GM12878 (cell line): ENCODE measurements around the gene CCDC177. TPM values are rescaled to one million over a fixed set of nuclear protein-coding genes. Genes with fewer than 3 reads are reported as not detected.
A peak's percentile ranks its signal among the peaks of the same experiment; 100 is the strongest.

Experiments used
- ATAC-seq: fragments of 200-7000 bp; cut with Tn5 transposase; 3 replicates; pipeline ENCODE4 v1.9.1; 2020; ENCODE audit warnings: mild to moderate bottlenecking, moderate library complexity
- BruUV-seq: library from RNA; stranded (reverse); fragments of 400-500 nt; replicated peaks from 2 replicates; lab custom pipeline; 2021; lab: Mats Ljungman, UMichigan
- CTCF ChIA-PET: fragments of 300-600 bp; sonication (Branson Sonifier 250); formaldehyde crosslinking; extraction: SDS; loops from one replicate; lab custom pipeline; 2021; ENCODE audit warnings: inconsistent platforms; lab: Yijun Ruan, JAX
- POLR2A ChIA-PET: fragments of 350-600 bp; formaldehyde crosslinking; extraction: SDS; loops from one replicate; lab custom pipeline; 2021; ENCODE audit warnings: inconsistent platforms; lab: Charles Lee
- RAD21 ChIA-PET: fragments of 300-600 bp; sonication (Branson Sonifier 250); formaldehyde crosslinking; loops from one replicate; lab custom pipeline; 2023; ENCODE audit warnings: antibody characterized with exemption; ENCODE audit not compliant: unreplicated experiment; lab: Charles Lee
- SMC1A ChIA-PET: fragments of 300-600 bp; sonication (Branson Sonifier 250); formaldehyde crosslinking; loops from one replicate; lab custom pipeline; 2023; ENCODE audit not compliant: unreplicated experiment, uncharacterized antibody; lab: Charles Lee
- DNase-seq: peaks from one replicate; pipeline ENCODE4 v3.0.0-alpha.2; 2011; ENCODE audit warnings: low read depth, low spot score
- FAIRE-seq: peaks from 3 replicates; lab custom pipeline; 2011; peaks lifted over from hg19 to GRCh38; lab: Jason Lieb, UNC
- H2AFZ ChIP-seq: 2 replicates; pipeline ENCODE4 v1.6.0; 2011; ENCODE audit warnings: low read depth, low read length, control low read depth; ENCODE audit not compliant: control insufficient read depth
- H3K27ac ChIP-seq: 2 replicates; pipeline ENCODE4 v1.5.1; 2011; ENCODE audit warnings: control low read depth; ENCODE audit not compliant: control insufficient read depth, insufficient read depth
- H3K27me3 ChIP-seq, 2 experiments: replicated peaks in 1 of 2; 2 replicates each; pipeline versions ENCODE4 v1.6.0 to v1.6.1; 2011; ENCODE audit warnings: low read length in 1 of 2; ENCODE audit not compliant: control insufficient read depth in 2 of 2, insufficient read depth in 2 of 2
- H3K36me3 ChIP-seq, 2 experiments: 2 replicates each; pipeline ENCODE4 v1.5.1; 2011; ENCODE audit warnings: low read length in 1 of 2; ENCODE audit not compliant: control insufficient read depth in 2 of 2, insufficient read depth in 2 of 2
- H3K4me1 ChIP-seq: 2 replicates; pipeline ENCODE4 v1.6.1; 2011; ENCODE audit warnings: mild to moderate bottlenecking, low read length, moderate library complexity, mixed read lengths; ENCODE audit not compliant: control insufficient read depth, insufficient read depth
- H3K4me2 ChIP-seq: 2 replicates; pipeline ENCODE4 v1.6.0; 2011; ENCODE audit warnings: control low read depth; ENCODE audit not compliant: control insufficient read depth, insufficient read depth
- H3K4me3 ChIP-seq: fragments of 200-600 bp; sonication (generic); 2 replicates; pipeline ENCODE4 v1.5.1; 2016
- H3K79me2 ChIP-seq: 2 replicates; pipeline ENCODE4 v1.6.0; 2011; ENCODE audit warnings: low read length; ENCODE audit not compliant: control insufficient read depth, insufficient read depth
- H3K9ac ChIP-seq: 2 replicates; pipeline ENCODE4 v1.8.0; 2011; ENCODE audit warnings: low read length, control low read depth, mixed read lengths; ENCODE audit not compliant: control insufficient read depth, insufficient read depth
- H3K9me3 ChIP-seq: replicated peaks from 3 replicates; pipeline ENCODE4 v1.5.1; 2011; ENCODE audit warnings: mild to moderate bottlenecking, low read length; ENCODE audit not compliant: control insufficient read depth, insufficient read depth
- H4K20me1 ChIP-seq: 2 replicates; pipeline ENCODE4 v1.6.0; 2011; ENCODE audit not compliant: control insufficient read depth, insufficient read depth
- ASH2L ChIP-seq: fragments of 300-600, 200-600 bp; sonication (generic); IDR thresholded peaks from 2 replicates; pipeline ENCODE4 v1.6.1; 2017; ENCODE audit warnings: low read depth, mild to moderate bottlenecking, borderline replicate concordance
- ATF2 ChIP-seq: IDR thresholded peaks from 2 replicates; pipeline ENCODE4 v1.6.1; 2012; ENCODE audit warnings: low read length, inconsistent platforms
- BMI1 ChIP-seq: fragments of 450-650 bp; IDR thresholded peaks from 2 replicates; pipeline ENCODE4 v1.6.1; 2016; ENCODE audit warnings: mild to moderate bottlenecking, moderate library complexity, borderline replicate concordance
- CEBPB ChIP-seq, 2 experiments: fragments of 150-350 bp in 1 of 2; IDR thresholded peaks; 2 replicates each; pipeline ENCODE4 v1.6.1; 2012 to 2014; ENCODE audit warnings: low read depth in 2 of 2, low read length in 2 of 2, borderline replicate concordance in 1 of 2, inconsistent platforms in 1 of 2
- EP300 ChIP-seq, 2 experiments: fragments of 150-350 bp in 1 of 2; IDR thresholded peaks; 2 replicates each; pipeline ENCODE4 v1.6.1; 2011 to 2012; ENCODE audit warnings: low read depth in 2 of 2, low read length in 2 of 2, borderline replicate concordance in 1 of 2, improper control_type of control experiment in 1 of 2, inconsistent platforms in 1 of 2; ENCODE audit not compliant: control insufficient read depth in 1 of 2
- NKRF ChIP-seq: fragments of 450-650 bp; conservative IDR thresholded peaks from 2 replicates; pipeline ENCODE4 v1.6.1; 2017; ENCODE audit warnings: mild to moderate bottlenecking, moderate library complexity
- SUPT20H ChIP-seq: IDR thresholded peaks from 2 replicates; pipeline ENCODE4 v1.6.1; 2011; ENCODE audit warnings: low read depth, mild to moderate bottlenecking, low read length, moderate library complexity, borderline replicate concordance; ENCODE audit not compliant: control insufficient read depth
- TBL1XR1 ChIP-seq: IDR thresholded peaks from 2 replicates; pipeline ENCODE4 v1.6.1; 2012; ENCODE audit warnings: low read depth, low read length, improper control_type of control experiment
- YY1 ChIP-seq: IDR thresholded peaks from 2 replicates; pipeline ENCODE4 v1.6.1; 2011; ENCODE audit warnings: low read depth, mild to moderate bottlenecking, low read length
- ZNF217 ChIP-seq: fragments of 450-650 bp; IDR thresholded peaks from 2 replicates; pipeline ENCODE4 v1.6.1; 2017; ENCODE audit warnings: antibody characterized with exemption, mild to moderate bottlenecking
- WGBS: methylation state at CpG from one replicate; pipeline ENCODE4 v1.1.6; 2016; ENCODE audit warnings: low lambda C conversion rate; ENCODE audit not compliant: insufficient replicate concordance, insufficient coverage; ENCODE audit errors: missing lambda C conversion rate; 5-methylcytosine and 5-hydroxymethylcytosine counted together
- in situ Hi-C: fragments of 300-500 bp; cut with MboI; formaldehyde crosslinking; loops from 9 replicates; pipeline ENCODE4 v1.14.3; 2018; ENCODE audit warnings: mixed read lengths
- intact Hi-C: fragments of 100-400 bp; cut with micrococcal nuclease; formaldehyde crosslinking; loops from one replicate; pipeline ENCODE4 v1.14.2; 2022; ENCODE audit not compliant: unreplicated experiment
- polyA plus RNA-seq, 11 experiments: library from polyadenylated mRNA; depleted of rRNA in 4 of 11; unstranded in 6 of 11; stranded (reverse) in 5 of 11; fragments of >200 nt; fragmentation: Nextera tagmentation in 4 of 11; fragmentation: Illumina TruSeq in 1 of 11; extraction: Ambion mirVana in 4 of 11; extraction: Trizol in 1 of 11; gene quantifications; 1 replicate in 1 of 11; 2 replicates in 10 of 11; pipeline versions ENCODE4 v1.2.1 to v1.2.3, GENCODE V29; 2011 to 2016; ENCODE audit warnings: inconsistent platforms in 2 of 11, missing spikeins in 2 of 11, low read depth in 1 of 11
- total RNA-seq, 4 experiments: library from RNA; depleted of rRNA in 3 of 4; stranded (reverse); fragments of >200 nt in 3 of 4; fragmentation: Illumina TruSeq in 1 of 4; extraction: Trizol in 1 of 4; gene quantifications; 2 replicates each; pipeline versions ENCODE4 v1.2.1 to v1.2.3, GENCODE V29; 2013 to 2021

CCDC177 gene
- total and polyA plus RNA-seq, 10 of the 15 experiments (the other 5 are each of a cell fraction or from before 2014, with no cell fraction given) = not detected

GRCh38 chr14:69610020-69610873, 35.6 kb upstream of the CCDC177 start:
- 65% methylated on average over 8 of the region's 8 CpGs for WGBS
- Histone ChIP-seq H3K27me3 (no peaks in the 10 kb centered on the region), H3K27ac (peak overlapping the region; percentile 41; the same call in 1 of the 2 replicates), H3K36me3 (no peaks in the 10 kb centered on the region; a peak in 1 of 4 replicates), H3K9me3 (no peaks in the 10 kb centered on the region), H3K9ac (peak overlapping the region; percentile 40; the same call in 1 of the 2 replicates), H4K20me1 (no peaks in the 10 kb centered on the region), H3K79me2 (peaks cover 44% of the 10 kb centered on the region), H3K4me3 (peak overlapping the region; percentile 74), H3K4me2 (peak overlapping the region; percentile 66), H2AFZ (peak overlapping the region; percentile 67), H3K4me1 (peaks cover 21% of the 10 kb centered on the region)
- ChIA-PET SMC1A (interaction anchor here (0.5 to 11.9 kb wide), 9 partner anchors 15 to 152 kb away, joined by 3 to 164 read pairs (median 5); no protein-coding TSS in a partner anchor), CTCF (interaction anchor here (1.0 to 1.8 kb wide), 6 partner anchors 25 to 121 kb away, joined by 3 to 4 read pairs (median 3); no protein-coding TSS in a partner anchor), POLR2A (interaction anchor here (0.5 to 2.7 kb wide), 3 partner anchors 10 to 99 kb away, joined by 3 to 12 read pairs (median 5); no protein-coding TSS in a partner anchor), RAD21 (interaction anchor here (0.7 to 10.0 kb wide), 8 partner anchors 8 to 157 kb away, joined by 3 to 178 read pairs (median 6); partner anchors contain the start of gene SRSF5)
- no TSS peak for BruUV-seq
- no peak for DNase-seq
- ATAC-seq = no peak
- FAIRE-seq = no peak
- in situ Hi-C loops (loop anchor here (10.0 kb wide), 1 partner anchor 55 kb away; no protein-coding TSS in a partner anchor), intact Hi-C loops (loop anchor here (10.0 kb wide), 1 partner anchor 215 kb away; the partner anchor contains the start of genes ERH and SLC39A9)
- TF ChIP-seq ZNF217 = no peak
- no peak for TF ChIP-seq CEBPB (IDR thresholded peaks at IDR 0.05; ENCODE audit: borderline replicate concordance in 1 of 2, low read depth in 2 of 2, low read length in 2 of 2)
- no peak for TF ChIP-seq EP300 (IDR thresholded peaks at IDR 0.05; ENCODE audit: borderline replicate concordance in 1 of 2, control insufficient read depth in 1 of 2, low read depth in 2 of 2, low read length in 2 of 2)
- TF ChIP-seq BMI1 = no peak
- TF ChIP-seq YY1 = no peak
- TF ChIP-seq ATF2 = no peak
- TF ChIP-seq NKRF = no peak
- TF ChIP-seq ASH2L = no peak
- no peak for TF ChIP-seq SUPT20H
- no peak for TF ChIP-seq TBL1XR1
